ES-I3 (cell line): ENCODE measurements around the gene TTPAL.

Experiments
- H3K36me3 ChIP-seq: 2 replicates; pipeline ENCODE4 v1.6.1; 2013; ENCODE audit warnings: mild to moderate bottlenecking, low read length, control low read depth, moderate library complexity; ENCODE audit not compliant: insufficient read depth
- H3K4me1 ChIP-seq: 2 replicates; pipeline ENCODE4 v1.6.1; 2013; ENCODE audit warnings: mild to moderate bottlenecking, control low read depth, low read length; ENCODE audit not compliant: insufficient read depth
- H3K9ac ChIP-seq: 2 replicates; pipeline ENCODE4 v1.6.1; 2013; ENCODE audit warnings: low read depth, mild to moderate bottlenecking, low read length, moderate library complexity
- H3K9me3 ChIP-seq: 2 replicates; pipeline ENCODE4 v1.6.1; 2013; ENCODE audit warnings: mild to moderate bottlenecking, low read length, moderate library complexity; ENCODE audit not compliant: control insufficient read depth, insufficient read depth

TTPAL gene

GRCh38 chr20:44491635-44492395, 16.1 kb downstream of the TTPAL start:
- Histone ChIP-seq H3K9me3 (no peaks in the 10 kb centered on the region), H3K4me1 (peaks cover 3% of the 10 kb centered on the region; the same call in 1 of the 2 replicates), H3K9ac (no peak overlapping the region), H3K36me3 (peaks cover 31% of the 10 kb centered on the region)

GRCh38 chr20:44494266-44494665, 18.6 kb downstream of the TTPAL start:
- Histone ChIP-seq H3K4me1 (peaks cover 3% of the 10 kb centered on the region; the same call in 1 of the 2 replicates), H3K36me3 (peaks cover 28% of the 10 kb centered on the region), H3K9ac (no peak overlapping the region), H3K9me3 (no peaks in the 10 kb centered on the region)

- H3K9ac ChIP-seq = no peak overlapping the region
- H3K9me3 ChIP-seq = no peaks in the 10 kb centered on the region
- H3K4me1 ChIP-seq = peaks cover 3% of the 10 kb centered on the region; the same call in 1 of the 2 replicates
- peaks cover 26% of the 10 kb centered on the region for H3K36me3 ChIP-seq
Measured at GRCh38 chr20:44494681-44495080, 19.0 kb downstream of the TTPAL start.

GRCh38 chr20:44495257-44495656, 19.6 kb downstream of the TTPAL start:
- Histone ChIP-seq H3K4me1 (peaks cover 3% of the 10 kb centered on the region; the same call in 1 of the 2 replicates), H3K36me3 (peaks cover 21% of the 10 kb centered on the region), H3K9ac (no peak overlapping the region), H3K9me3 (no peaks in the 10 kb centered on the region)

- Histone ChIP-seq H3K9ac (no peak overlapping the region), H3K36me3 (peaks cover 20% of the 10 kb centered on the region), H3K9me3 (no peaks in the 10 kb centered on the region), H3K4me1 (peaks cover 3% of the 10 kb centered on the region; the same call in 1 of the 2 replicates)
Measured at GRCh38 chr20:44495802-44496481, 20.3 kb downstream of the TTPAL start.

- peaks cover 20% of the 10 kb centered on the region for H3K36me3 ChIP-seq
- H3K4me1 ChIP-seq = peaks cover 3% of the 10 kb centered on the region; the same call in 1 of the 2 replicates
- no peaks in the 10 kb centered on the region for H3K9me3 ChIP-seq
- no peak overlapping the region for H3K9ac ChIP-seq
Measured at GRCh38 chr20:44496976-44497375, 21.3 kb downstream of the TTPAL start.

GRCh38 chr20:44497761-44498160, 22.1 kb downstream of the TTPAL start:
- Histone ChIP-seq H3K9me3 (no peaks in the 10 kb centered on the region), H3K9ac (no peak overlapping the region), H3K36me3 (peaks cover 15% of the 10 kb centered on the region), H3K4me1 (peaks cover 3% of the 10 kb centered on the region; the same call in 1 of the 2 replicates)

GRCh38 chr20:44500221-44500620, 24.5 kb downstream of the TTPAL start:
- Histone ChIP-seq H3K36me3 (peaks cover 32% of the 10 kb centered on the region), H3K4me1 (peaks cover 2% of the 10 kb centered on the region; the same call in 1 of the 2 replicates), H3K9ac (no peak overlapping the region), H3K9me3 (no peaks in the 10 kb centered on the region)

GRCh38 chr20:44501448-44501847, 25.8 kb downstream of the TTPAL start:
- peaks cover 25% of the 10 kb centered on the region for H3K36me3 ChIP-seq
- no peaks in the 10 kb centered on the region for H3K4me1 ChIP-seq
- no peak overlapping the region for H3K9ac ChIP-seq
- H3K9me3 ChIP-seq = no peaks in the 10 kb centered on the region

GRCh38 chr20:44502968-44503367, 27.3 kb downstream of the TTPAL start:
- H3K36me3 ChIP-seq = peaks cover 35% of the 10 kb centered on the region

GRCh38 chr20:44504402-44505307, 29.0 kb downstream of the TTPAL start:
- Histone ChIP-seq H3K9ac (no peak overlapping the region), H3K9me3 (no peaks in the 10 kb centered on the region), H3K36me3 (peaks cover 42% of the 10 kb centered on the region), H3K4me1 (no peaks in the 10 kb centered on the region)

More at GRCh38 chr20:44502968-44503367, 27.3 kb downstream of the TTPAL start:
- no peaks in the 10 kb centered on the region for H3K4me1 ChIP-seq
- H3K9ac ChIP-seq = no peak overlapping the region
- no peaks in the 10 kb centered on the region for H3K9me3 ChIP-seq

GRCh38 chr20:44509762-44510161, 34.1 kb downstream of the TTPAL start:
- Histone ChIP-seq H3K36me3 (peaks cover 26% of the 10 kb centered on the region), H3K9ac (no peak overlapping the region), H3K9me3 (no peaks in the 10 kb centered on the region), H3K4me1 (no peaks in the 10 kb centered on the region)

GRCh38 chr20:44513871-44514270, 38.2 kb downstream of the TTPAL start:
- no peak overlapping the region for H3K9ac ChIP-seq
- H3K36me3 ChIP-seq = peaks cover 9% of the 10 kb centered on the region; the same call in 1 of the 2 replicates
- no peaks in the 10 kb centered on the region for H3K9me3 ChIP-seq
- H3K4me1 ChIP-seq = no peaks in the 10 kb centered on the region

GRCh38 chr20:44516491-44516890, 40.8 kb downstream of the TTPAL start:
- Histone ChIP-seq H3K9me3 (no peaks in the 10 kb centered on the region), H3K4me1 (peaks cover 8% of the 10 kb centered on the region; the same call in 1 of the 2 replicates), H3K36me3 (no peaks in the 10 kb centered on the region), H3K9ac (no peak overlapping the region)
